Hepatocyte (in vitro differentiated cells): ENCODE measurements around the gene SPEG.

Experiments
- CTCF ChIP-seq: fragments of 200-600 bp; sonication (generic); IDR thresholded peaks from 2 replicates; pipeline ENCODE4 v1.5.1; 2016; ENCODE audit warnings: antibody characterized with exemption, mild to moderate bottlenecking; ENCODE audit not compliant: poor library complexity
- EZH2 ChIP-seq: fragments of 200-600 bp; sonication (generic); IDR thresholded peaks from 2 replicates; pipeline ENCODE4 v1.6.1; 2016; ENCODE audit warnings: antibody characterized with exemption, mild to moderate bottlenecking, borderline replicate concordance

GRCh38 chr2:219508971-219509779 lies 74.5 kb downstream of the SPEG start:
- TF ChIP-seq EZH2: no peak
- no peak for TF ChIP-seq CTCF
